ENCODE data around the gene FBXL4.

Gene FBXL4

GRCh38 chr6:98887650-98888049, 60.1 kb downstream of the FBXL4 start:
- no peak for DNase-seq (ENCODE audit: low read depth in 1 of 2, low spot score in 1 of 2)

- DNase-seq (ENCODE audit: low read depth in 1 of 2, low spot score in 1 of 2): no peak
Measured at GRCh38 chr6:98885330-98885729, 62.4 kb downstream of the FBXL4 start.

DNA sequence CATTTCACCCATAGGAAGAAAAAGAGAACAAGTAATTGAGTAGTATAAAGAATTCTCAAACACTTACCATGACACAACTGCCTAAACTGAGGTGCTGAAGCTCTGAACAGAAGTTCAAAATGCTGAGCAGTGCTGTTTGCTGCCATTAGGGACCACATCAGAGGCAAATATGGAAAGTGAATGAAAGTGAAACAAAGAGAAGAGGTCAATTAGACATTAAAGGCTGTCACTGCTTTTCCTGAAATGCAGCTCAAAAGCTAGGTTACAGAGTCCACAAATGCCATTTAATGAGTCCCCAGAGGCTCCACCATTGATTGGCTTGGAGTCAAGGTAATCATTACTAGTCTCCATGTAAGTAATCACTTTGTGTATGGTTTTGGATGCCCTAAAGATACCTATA, 67.3 kb downstream of the FBXL4 start:
- DNase-seq (ENCODE audit: low read depth in 1 of 2, low spot score in 1 of 2): no peak

- no peak for DNase-seq (ENCODE audit: low read depth in 1 of 2, low spot score in 1 of 2)
Measured at GRCh38 chr6:98877250-98877649, 70.5 kb downstream of the FBXL4 start.

DNA sequence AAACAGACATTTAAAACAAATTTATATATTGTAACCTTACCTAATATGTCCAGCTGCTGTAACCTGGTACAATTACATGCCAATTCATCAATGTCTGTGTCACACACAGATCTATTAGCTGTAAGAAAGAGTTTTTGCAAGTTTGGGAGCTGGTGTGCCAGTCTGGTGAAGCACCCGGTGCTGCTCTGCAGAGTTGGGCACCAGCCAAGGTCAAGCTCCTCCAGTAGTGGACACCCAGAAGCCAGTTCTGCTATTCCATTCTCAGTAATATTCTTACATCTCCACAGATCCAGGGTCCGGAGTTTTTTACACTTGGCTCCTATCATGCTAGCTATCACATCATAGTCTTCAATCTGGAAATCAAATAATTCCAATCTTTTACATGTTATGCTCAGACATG, 72.4 kb downstream of the FBXL4 start:
- no peak for DNase-seq (ENCODE audit: low read depth in 1 of 2, low spot score in 1 of 2)

- no peak for DNase-seq (ENCODE audit: low read depth in 1 of 2, low spot score in 1 of 2)
Measured at GRCh38 chr6:98871821-98872220, 75.9 kb downstream of the FBXL4 start.

DNA sequence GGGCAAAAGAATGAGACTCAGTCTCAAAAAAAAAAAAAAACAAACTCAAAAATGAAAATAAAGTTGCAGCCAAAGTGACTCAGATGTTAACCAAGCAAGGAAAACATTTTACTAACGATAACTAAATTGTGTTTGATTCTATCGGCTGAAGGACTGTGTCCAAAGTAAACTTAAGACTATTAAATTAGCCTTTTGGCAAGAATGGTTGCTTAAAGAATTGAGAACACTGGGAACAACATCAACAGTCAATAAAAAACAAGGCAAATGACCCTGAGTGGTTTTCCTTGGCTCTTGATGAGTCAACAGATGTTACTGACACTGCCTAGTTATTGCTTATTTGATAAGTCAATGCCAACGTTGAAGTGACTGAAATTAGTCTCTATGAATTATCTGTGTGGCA, 76.7 kb downstream of the FBXL4 start:
- no peak for DNase-seq (ENCODE audit: low read depth in 1 of 2, low spot score in 1 of 2)

- DNase-seq (ENCODE audit: low read depth in 1 of 2, low spot score in 1 of 2): no peak
Measured at GRCh38 chr6:98864497-98864896, 83.2 kb downstream of the FBXL4 start.

GRCh38 chr6:98848539-98849242, 99.1 kb downstream of the FBXL4 start:
- no peak for DNase-seq (ENCODE audit: low read depth in 1 of 2, low spot score in 1 of 2)

- no peak for DNase-seq (ENCODE audit: low read depth in 1 of 2, low spot score in 1 of 2)
Measured at GRCh38 chr6:98847779-98848538, 99.8 kb downstream of the FBXL4 start.

- DNase-seq (ENCODE audit: low read depth in 1 of 2, low spot score in 1 of 2): no peak
Measured at GRCh38 chr6:98847416-98847778, 100.3 kb downstream of the FBXL4 start.

GRCh38 chr6:98846021-98846380, 101.7 kb downstream of the FBXL4 start:
- DNase-seq (ENCODE audit: low read depth in 1 of 2, low spot score in 1 of 2): no peak

- peak in 1 of 2 donors; percentile 57 for DNase-seq (ENCODE audit: low read depth in 1 of 2, low spot score in 1 of 2)
Measured at GRCh38 chr6:98845211-98846020, 102.3 kb downstream of the FBXL4 start.

- DNase-seq (ENCODE audit: low read depth in 1 of 2, low spot score in 1 of 2): no peak
Measured at GRCh38 chr6:98844244-98845210, 103.2 kb downstream of the FBXL4 start.

- no peak for DNase-seq (ENCODE audit: low read depth in 1 of 2, low spot score in 1 of 2)
Measured at GRCh38 chr6:98843271-98844243, 104.2 kb downstream of the FBXL4 start.

- no peak for DNase-seq (ENCODE audit: low read depth in 1 of 2, low spot score in 1 of 2)
Measured at GRCh38 chr6:98842342-98843180, 105.2 kb downstream of the FBXL4 start.

GRCh38 chr6:98841621-98842341, 106.0 kb downstream of the FBXL4 start:
- no peak for DNase-seq (ENCODE audit: low read depth in 1 of 2, low spot score in 1 of 2)

GRCh38 chr6:98840996-98841513, 106.7 kb downstream of the FBXL4 start:
- no peak for DNase-seq (ENCODE audit: low read depth in 1 of 2, low spot score in 1 of 2)

Data from stimulated activated CD4-positive, alpha-beta T cell treated with anti-CD3 and anti-CD28 coated beads, Interleukin-15, amount 100 ng/mL, for 1 hour (primary cell).